HT1080 (cell line): ENCODE data around the gene ZNF660. TPM values are rescaled to one million over a fixed set of nuclear protein-coding genes. Genes with fewer than 3 reads are reported as not detected.

Source experiments
- DNase-seq: peaks from one replicate; pipeline ENCODE4 v3.0.0-alpha.2; 2015; ENCODE audit warnings: low read depth
- total RNA-seq: library from RNA; depleted of rRNA; stranded (reverse); fragments of >200 nt; shearing (Covaris generic); gene quantifications from 2 replicates; pipeline ENCODE4 v1.2.3, GENCODE V29; 2014; rRNA removed

ZNF660 gene
- total RNA-seq, 1 experiment from 2014 or later, result 0.11 TPM

- DNase-seq, result no peak
These were observed 44.0 kb downstream of the ZNF660 start for GRCh38 chr3:44628716-44629115.

- no peak for DNase-seq
These were observed 47.4 kb downstream of the ZNF660 start for GRCh38 chr3:44632193-44632592.

- no peak for DNase-seq
These were observed 57.6 kb downstream of the ZNF660 start for GRCh38 chr3:44642337-44642736.

GRCh38 chr3:44643024-44643423 lies 58.3 kb downstream of the ZNF660 start:
- no peak for DNase-seq

- no peak for DNase-seq
These were observed 63.0 kb downstream of the ZNF660 start for GRCh38 chr3:44647771-44648170.

- DNase-seq, result peak; percentile 85
These were observed 63.9 kb downstream of the ZNF660 start, which contains the start of gene ZNF35 for GRCh38 chr3:44648564-44649229. Gene ZNF35 (plus strand): TSS chr3:44648732. CDS start chr3:44651068, 2,336 bp downstream.

Other genes starting within 250 kb of the ZNF660 start
- 11.7 and 13.9 TPM in 2 replicates for gene TCAIM, start 246.2 kb upstream of the ZNF660 start, total RNA-seq
- gene ZNF445, start 107.3 kb upstream of the ZNF660 start, total RNA-seq, result 5.2 and 5.9 TPM in 2 replicates
- gene ZKSCAN7, start 29.8 kb upstream of the ZNF660 start, total RNA-seq, result 0.10 and 0.33 TPM in 2 replicates
- 6.7 and 7.6 TPM in 2 replicates for gene ZNF197, start 40.1 kb downstream of the ZNF660 start, total RNA-seq
- 14.6 and 19.8 TPM in 2 replicates for gene ZNF35, start 63.8 kb downstream of the ZNF660 start, total RNA-seq
- gene ZNF502, start 127.7 kb downstream of the ZNF660 start, total RNA-seq, result 0.37 and 0.72 TPM in 2 replicates
- gene ZNF501, start 144.7 kb downstream of the ZNF660 start, total RNA-seq, result 0.07 TPM in 1 of 2 replicates, not detected in the other
- 12.5 and 14.5 TPM in 2 replicates for gene KIAA1143, start 176.7 kb downstream of the ZNF660 start, total RNA-seq
- 10.6 and 15.6 TPM in 2 replicates for gene KIF15, start 176.8 kb downstream of the ZNF660 start, total RNA-seq